ENCODE measurements around the gene KLC3.
"Not testable (repeated sequence)": the region's sequence is repeated elsewhere in the genome, so short reads cannot be mapped to it uniquely, and the experiment has no call there.

Gene KLC3

DNA sequence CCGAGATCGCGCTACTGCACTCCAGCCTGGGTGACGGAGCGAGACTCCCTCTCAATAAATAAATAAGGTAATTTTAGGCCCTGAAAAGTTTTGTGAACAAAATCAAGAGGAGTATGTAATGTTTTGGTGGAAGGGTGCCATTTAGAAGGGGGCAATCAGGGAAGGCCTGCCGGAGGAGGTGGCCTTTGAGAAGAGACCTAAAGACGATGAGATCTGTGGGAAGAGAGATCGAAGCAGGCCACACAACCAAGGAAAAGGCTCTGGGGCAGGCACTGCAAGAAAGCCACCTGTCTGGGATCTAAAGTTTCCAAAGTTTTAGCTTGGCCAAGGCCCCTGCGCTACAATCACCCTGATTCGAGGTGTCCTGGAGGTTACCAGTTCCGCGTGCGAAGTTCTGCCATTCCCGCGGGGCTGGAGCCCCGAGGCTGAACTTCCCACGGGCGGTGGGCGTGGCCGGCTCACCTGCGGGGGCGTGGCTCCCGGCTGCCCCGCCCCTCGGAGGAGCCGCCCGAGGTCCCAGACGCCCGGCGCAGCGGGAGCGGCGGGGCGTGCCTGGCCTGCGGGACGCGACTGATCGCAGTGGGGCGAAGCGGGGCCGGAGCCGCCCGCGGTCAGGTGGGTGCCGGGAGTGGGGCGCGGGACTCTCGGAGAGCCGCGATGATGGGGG, at the start of gene KLC3:
KLC3 (plus strand) TSS at position 519 of the 667 bp plus-strand sequence. CDS start 4,792 bp downstream, outside the sequence.
- no peak for DNase-seq

DNA sequence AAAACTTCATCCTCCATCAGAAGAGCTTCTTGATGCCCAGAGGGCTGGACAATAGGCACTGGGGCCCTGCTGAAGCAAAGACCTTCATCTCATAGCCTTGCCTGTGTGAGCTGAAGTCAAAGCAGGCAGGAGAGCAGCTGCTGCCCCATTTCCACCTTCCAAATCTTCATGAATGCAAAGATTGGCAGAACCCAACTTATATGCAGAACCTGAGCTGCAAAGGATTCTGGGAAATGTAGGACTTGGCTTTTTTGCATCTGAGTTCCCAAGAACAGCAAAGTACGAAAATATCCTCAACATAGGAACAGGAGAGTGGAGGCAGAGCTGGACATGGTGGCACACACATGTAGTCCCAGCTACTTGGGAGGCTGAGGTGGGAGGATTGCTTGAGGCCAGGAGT, 48.7 kb upstream of the KLC3 start:
- DNase-seq = no peak

DNA sequence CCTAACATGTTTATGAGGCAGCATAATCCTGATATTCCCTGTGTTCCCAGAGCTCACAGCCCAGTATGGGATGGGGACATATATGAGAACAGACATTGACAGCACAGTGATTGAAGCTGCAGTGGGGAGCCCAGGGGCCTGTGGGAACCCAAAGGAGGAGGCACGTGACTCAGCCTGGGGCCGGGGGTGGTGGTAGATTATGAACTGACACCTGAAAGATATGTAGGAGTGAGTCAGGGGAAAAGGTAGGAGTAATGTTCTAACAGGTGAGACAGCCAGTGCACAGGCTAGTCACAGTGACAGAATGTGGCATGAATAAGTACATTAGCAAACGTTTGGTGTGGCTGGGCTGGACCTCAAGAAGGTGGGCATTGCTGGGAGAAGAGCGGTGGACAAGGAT, 46.9 kb upstream of the KLC3 start:
- no peak for DNase-seq

DNA sequence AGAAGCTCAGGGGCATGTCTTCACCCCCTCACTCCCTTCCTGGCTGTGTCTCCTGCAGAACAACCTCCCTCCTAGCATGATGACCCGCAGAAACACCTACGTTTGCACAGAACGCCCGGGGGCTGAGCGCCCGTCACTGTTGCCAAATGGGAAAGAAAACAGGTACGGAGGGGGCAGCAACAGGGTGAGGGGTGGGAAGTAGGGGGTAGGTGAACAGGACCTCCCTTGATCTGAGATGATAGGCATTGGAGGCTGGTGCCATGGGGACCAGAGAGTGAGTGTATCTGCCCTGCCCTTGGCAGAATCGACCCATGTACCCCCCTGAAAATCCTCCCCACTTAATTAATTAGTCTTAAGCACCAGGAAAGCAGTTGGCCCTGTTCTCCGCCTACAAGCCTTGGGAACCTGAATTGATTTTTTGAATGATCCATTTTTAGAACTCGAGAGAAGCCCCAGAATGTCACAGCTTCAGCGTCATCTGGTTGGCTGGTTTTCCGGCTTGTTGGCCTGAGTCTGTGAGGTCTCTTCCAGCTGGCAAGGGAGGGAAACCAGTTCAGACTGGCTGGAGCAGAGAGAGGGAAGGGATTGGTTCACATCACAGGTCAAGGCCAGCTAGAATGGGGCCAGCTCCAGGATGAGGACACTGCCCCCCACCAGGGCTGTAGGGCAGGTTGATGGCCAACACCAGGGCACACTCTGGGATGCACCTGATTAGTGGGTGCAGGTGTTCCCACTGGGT, 46.1 kb upstream of the KLC3 start:
- peak in 1 of 2 experiments; percentile 2 for DNase-seq

DNA sequence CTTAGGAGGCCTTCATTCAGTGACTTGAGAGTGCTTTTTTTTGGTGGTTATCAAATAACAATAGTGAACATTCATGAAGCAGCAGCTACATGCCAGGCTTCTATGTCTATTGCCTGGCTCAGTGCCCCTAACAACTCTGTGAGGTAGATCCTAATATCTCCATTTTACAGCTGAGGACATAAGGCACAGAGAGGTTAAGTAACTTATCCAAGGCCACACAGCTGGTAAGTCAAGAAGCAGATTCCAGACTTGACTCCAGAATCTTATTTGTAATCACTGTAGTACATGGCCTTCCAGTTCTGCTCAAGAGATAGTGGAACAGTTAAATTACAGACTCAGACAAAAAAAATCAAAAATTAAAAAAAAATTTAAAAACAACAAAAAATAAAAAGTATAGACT, 44.7 kb upstream of the KLC3 start:
- DNase-seq = no peak

DNA sequence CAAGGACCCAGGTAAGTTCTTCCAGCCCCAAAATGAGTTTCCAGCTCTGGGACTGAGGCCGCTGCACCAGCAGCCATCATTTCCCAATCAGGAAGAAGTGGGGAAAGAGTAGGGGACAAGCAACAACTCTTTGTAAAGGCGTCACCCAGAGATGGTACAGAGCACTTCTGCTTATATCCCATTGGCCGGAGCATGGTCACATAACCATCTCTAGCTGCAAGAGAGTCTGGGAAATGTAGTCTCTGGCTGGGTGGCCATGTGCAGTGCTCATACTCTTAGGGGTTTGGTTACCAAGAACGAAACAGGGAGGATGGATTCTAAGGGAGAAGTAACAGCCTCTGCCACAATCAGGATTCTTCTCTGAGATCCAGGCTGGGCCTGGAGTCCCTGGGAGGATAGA, 44.2 kb upstream of the KLC3 start:
- no peak for DNase-seq

DNA sequence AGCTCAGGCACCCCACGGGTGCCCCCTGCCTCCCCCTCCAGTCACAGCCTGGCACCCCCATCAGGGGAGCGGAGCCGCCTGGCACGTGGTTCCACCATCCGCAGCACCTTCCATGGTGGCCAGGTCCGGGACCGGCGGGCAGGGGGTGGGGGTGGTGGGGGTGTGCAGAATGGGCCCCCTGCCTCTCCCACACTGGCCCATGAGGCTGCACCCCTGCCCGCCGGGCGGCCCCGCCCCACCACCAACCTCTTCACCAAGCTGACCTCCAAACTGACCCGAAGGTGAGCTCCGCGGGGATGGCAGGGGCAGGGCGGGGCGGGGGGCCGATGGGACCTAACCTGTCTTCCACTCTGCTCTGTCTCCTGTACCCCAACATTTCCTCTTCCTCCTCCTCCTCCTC, 42.9 kb upstream of the KLC3 start:
- no peak for DNase-seq

DNA sequence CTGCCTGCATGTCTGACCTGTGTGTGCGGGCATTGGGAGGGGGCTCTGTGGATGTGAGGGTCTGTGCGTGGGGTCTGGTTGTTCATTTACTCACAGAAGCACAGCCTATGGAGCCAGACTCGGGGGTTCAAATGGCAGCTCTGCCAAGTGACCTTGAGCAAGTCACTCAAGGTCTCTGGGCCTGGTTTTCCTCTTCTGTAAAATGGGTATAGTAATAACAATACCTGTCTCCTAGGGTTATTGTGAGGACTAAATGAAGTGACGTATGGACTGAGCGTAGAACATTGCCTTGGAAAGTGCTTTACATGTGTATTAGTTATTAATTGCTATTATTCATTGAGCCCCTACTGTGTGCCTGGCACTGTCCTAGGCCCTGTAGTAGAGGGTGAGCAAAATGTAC, 42.3 kb upstream of the KLC3 start:
- DNase-seq = no peak

DNA sequence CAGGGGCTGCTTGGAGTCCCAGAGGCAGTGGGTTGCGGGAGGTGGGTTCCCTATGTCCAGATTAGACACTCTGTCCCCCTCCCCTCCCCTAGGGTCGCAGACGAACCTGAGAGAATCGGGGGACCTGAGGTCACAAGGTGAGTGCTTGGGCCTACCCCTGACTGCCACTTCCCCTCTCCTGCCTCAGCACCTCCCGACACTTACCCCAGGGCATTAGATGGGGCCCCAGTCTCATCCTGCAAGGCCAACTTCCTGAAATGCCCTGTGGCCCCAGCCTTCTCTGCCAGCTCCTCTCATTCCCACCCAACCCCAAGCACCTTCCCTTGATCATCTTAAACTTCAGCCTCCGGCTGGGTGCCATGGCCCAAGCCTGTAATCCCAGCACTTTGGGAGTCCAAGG, 40.8 kb upstream of the KLC3 start:
- DNase-seq = no peak

DNA sequence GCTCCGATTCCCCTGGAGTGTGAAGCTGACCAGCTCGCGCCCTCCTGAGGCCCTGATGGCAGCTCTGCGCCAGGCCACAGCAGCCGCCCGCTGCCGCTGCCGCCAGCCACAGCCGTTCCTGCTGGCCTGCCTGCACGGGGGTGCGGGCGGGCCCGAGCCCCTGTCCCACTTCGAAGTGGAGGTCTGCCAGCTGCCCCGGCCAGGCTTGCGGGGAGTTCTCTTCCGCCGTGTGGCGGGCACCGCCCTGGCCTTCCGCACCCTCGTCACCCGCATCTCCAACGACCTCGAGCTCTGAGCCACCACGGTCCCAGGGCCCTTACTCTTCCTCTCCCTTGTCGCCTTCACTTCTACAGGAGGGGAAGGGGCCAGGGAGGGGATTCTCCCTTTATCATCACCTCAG, 38.1 kb upstream of the KLC3 start:
- no peak for DNase-seq

DNA sequence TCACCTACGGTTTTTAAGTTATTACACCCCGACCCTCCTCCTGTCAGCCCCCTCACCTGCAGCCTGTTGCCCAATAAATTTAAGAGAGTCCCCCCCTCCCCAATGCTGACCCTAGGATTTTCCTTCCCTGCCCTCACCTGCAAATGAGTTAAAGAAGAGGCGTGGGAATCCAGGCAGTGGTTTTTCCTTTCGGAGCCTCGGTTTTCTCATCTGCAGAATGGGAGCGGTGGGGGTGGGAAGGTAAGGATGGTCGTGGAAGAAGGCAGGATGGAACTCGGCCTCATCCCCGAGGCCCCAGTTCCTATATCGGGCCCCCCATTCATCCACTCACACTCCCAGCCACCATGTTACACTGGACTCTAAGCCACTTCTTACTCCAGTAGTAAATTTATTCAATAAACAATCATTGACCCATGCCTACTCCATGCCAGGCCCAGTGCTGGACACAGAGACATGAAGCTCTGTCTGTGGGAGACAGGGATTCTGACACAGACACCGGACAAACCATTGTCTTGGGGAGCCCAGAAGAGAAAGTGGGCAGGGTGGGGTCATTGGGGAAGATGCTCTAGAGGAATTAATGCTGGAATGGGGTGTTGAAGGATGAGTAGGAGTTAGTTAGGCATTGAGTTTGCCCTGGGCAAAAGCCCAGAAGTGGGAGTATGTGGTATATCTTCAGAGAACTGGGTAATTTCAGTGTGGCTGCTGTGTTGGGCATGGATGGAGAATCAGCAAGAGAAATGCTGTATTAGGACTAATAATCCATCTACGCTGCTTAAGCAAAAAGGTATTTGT, 37.1 kb upstream of the KLC3 start:
- DNase-seq = no peak

DNA sequence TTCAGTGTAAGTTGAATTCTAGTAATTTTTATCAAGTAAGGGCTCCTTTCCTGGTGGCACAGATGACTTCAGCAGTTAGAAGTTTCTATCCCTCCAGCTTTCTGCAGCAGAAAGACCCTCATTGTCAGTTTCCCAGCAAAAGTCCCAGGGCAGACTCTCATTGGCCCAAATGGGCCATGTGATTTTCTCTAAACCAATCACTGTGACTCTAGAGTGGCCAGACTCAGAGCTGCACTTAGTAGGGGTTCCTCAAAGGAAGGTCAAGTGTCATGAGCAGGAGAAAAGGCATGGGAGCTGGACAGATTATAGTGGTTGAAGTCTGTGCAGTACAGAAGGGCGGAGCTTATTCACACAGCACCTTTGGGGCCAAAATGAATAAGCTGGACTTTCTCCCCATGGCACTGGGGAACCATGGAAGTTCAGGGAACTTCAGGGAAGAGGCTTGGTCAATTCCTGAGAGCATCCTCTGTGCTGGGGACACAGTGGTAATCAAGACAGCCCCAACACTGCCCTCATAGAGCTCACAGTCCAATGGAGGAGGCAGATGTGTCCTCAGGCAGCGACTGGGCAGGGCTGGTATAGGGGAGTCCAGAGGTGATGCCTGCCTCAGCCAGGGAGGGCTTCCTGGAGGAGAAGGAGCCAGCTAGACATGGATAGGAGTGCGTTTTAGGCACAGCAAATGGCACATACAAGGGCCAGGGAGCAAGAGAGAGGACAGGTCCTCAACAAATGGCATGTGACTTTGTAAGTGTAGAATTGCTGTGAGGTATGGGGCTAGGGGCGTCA, 36.2 kb upstream of the KLC3 start:
- DNase-seq = no peak

DNA sequence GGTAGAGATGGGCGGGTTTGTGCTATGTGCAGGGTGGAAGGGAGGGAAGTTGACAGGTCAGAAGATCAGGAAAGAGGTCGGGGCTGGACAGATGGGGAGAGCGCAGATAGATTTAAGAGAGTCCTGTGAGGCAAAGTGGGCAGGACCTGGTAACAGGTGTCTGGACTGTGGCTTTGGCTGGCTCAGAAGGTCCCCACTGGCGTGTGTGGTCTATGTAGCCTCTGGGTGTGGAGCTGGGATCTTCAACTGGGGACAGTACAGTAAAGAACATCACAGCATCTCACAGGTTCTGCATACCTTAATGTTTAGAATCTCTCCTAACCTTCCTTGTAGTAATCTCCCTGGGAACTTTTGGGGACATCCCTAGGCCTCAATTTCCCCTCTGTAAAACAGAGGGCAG, 35.5 kb upstream of the KLC3 start:
- DNase-seq = no peak

DNA sequence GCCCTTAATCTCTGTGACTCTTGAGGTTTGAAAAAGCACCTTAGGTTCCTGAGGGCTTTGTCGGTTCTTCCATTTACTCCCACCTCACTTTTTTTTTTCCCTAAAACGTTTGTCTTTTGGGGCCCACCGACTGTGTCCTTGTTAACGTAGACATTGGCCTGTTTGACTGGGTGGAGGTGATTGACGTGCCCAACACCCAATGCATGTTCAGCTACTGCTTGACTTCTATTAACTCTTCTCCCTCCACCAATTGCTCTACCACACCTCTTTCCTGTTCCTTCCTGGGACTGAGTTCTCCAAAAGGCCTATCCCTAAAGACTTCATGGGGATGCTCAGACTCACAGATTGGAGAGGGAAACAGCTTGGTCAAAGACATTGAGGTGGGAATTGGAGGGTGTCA, 35.1 kb upstream of the KLC3 start:
- DNase-seq = no peak

DNA sequence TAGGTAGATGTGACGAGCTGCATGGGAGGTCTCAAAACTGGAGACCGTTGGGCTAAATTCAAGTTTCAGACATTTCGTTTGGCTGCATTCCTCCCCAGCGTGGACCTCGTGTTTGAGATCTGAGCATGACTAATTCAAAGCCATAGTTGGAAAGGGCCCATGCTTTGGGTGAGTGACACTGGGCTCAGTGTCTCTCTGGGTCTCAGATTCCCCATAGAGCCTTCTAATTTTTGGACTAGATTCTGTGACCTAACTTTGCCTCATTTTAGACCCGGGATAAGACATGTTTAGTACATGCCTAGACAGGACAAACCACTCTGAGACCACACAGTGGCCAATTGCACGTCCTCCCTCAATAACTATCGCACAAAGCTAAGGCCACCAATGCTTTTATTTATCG, 34.5 kb upstream of the KLC3 start:
- DNase-seq = no peak

DNA sequence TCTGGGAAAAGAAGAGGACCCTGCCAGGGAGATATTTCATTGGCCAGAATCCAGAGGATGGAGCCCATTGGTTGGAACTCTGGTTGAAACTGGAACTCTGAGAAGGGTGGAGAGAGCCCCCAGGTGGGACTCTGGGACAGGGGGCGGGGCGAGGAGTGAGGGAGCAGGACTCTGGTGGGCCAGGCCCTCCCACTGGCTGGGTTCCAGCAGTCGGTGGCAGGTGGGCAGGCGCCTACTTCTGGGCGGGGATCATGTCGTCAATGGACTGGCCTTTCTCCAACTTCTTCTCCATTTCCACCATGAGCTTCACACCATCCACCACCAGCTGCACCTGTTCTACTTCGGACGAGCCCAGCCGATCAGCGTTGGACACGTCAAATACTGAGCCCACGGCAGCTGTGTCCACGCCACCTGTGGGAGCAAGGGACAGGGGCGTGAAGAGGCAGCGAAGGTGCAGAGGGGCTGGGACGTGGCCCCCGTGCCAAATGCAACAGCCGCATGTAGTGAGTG, 34.0 kb upstream of the KLC3 start:
- no peak for DNase-seq

DNA sequence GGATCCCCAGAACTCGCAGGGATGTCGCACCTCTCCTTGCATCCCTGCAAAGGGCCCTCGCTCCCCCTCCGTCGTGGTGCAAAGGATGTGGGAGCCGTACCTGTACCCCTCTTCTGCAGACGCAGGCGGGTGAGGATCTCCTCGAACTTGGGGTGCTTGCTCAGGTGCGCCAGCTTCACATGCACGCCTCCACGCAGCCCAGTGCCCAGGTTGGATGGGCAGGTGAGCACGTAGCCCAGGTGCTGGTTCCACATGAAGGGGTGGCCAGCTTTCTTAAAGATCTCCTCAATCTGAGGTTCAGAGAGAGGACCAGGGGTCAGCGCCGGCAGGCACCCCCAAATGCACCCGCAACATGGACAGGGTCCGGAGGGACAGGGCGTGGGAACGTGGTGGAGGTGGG, 33.2 kb upstream of the KLC3 start:
- DNase-seq = no peak

DNA sequence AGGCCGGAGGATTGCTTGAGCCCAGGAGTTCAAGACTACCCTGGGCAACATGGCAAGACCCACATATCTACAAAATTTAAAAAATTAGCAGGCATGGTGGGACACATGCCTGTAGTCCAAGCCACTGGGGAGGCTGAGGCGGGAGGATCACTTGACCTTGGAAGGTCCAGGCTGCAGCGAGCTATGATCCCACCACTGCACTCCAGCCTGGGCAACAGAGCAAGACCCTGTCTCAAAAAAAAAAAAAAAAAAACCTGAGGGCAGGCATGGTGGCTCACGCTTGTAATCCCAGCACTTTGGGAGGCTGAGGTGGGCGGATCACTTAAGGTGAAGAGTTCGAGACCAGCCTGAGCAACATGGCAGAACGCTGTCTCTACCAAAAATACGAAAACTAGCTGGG, 31.2 kb upstream of the KLC3 start:
- not testable (repeated sequence) for DNase-seq

DNA sequence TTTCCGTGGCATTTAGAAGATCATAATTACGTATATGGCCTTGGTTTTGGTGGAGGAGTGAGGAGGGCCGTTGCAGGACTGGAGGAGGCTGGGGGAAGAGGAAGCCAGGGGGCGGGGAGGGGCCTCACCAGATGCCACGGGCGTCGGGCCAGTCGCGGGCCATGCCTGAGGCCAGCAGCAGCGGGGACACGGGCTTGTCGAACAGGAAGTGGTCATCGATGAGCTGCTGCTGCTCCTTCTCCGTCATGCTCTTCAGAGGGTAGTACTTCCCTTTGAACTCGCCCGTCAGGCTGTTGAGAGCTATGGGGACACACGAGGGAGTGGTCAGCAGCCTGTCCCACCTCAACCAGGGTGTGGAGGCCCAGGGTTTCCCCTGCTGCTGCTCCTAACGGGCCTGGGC, 28.9 kb upstream of the KLC3 start:
- DNase-seq = no peak

DNA sequence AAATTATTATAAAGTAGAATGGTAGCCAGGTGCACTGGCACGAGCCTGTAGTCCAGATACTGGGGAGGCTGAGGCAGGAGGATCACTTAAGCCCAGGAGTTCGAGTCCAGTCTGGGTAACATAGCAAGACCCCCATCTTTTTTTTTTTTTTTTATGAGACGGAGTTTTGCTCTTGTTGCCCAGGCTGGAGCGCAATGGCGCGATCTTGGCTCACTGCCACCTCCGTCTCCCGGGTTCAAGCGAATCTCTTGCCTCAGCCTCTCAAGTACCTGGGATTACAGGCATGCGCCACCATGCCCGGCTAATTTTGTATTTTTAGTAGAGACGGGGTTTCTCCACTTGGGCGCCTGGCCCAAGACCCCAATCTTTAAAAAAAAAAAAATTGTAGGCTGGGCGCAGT, 28.3 kb upstream of the KLC3 start:
- not testable (repeated sequence) for DNase-seq

DNA sequence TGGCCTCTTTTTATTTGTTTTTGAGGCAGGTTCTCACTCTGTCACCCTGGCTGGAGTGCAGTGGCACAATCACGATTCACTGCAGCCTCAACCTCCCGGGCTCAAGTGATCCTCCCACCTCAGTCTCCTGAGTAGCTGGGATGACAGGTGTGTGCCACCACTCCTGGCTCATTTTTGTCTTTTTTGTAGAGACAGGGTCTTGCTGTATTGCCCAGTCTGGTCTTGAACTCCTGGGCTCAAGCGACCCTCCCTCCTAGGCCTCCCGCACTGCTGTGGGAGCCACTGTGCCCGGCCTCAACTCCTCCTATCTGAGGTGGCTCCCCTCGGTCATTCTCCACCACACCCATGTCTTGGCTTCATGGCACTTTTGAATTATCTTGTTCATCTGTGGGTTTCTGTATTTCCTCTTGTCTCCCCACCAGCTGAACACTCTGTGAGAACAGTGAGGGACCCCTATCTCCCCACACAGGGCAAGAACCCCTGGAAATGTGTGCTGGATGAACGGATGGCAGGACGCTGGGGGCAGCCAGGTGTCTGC, 25.8 kb upstream of the KLC3 start:
- no peak for DNase-seq

DNA sequence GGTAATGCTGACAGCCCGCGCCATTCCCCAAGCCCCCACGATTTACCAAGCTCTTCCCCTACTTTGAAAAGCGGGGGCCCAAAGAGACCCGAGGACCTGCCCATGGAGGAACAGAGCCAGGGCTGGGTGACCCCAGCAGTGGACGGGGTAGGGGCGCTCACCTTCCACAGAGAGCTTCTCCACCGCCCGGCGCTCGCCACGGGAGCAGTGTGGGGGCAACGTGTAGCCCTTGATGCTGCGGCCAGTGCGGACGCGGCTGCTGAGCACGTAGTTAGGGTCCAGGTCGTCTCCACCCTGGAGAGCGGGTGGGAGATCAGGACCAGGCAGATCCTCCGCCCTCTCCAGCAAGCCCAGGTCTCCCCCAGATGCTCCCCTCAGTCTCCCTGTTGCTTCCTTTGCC, 25.2 kb upstream of the KLC3 start:
- no peak for DNase-seq
